Activated CD4-positive, alpha-beta T cell treated with anti-CD3 and anti-CD28 coated beads, Interleukin-2, amount 50 U/mL, for 4 hours (primary cell): Measurements from ENCODE around the gene TBC1D10B.
"Not testable (repeated sequence)": the region's sequence is repeated elsewhere in the genome, so short reads cannot be mapped to it uniquely, and the experiment has no call there.

Experiments used
- DNase-seq, 2 experiments: peaks; one replicate each; pipeline ENCODE4 v3.0.0-alpha.2; 2020

Gene TBC1D10B

DNA sequence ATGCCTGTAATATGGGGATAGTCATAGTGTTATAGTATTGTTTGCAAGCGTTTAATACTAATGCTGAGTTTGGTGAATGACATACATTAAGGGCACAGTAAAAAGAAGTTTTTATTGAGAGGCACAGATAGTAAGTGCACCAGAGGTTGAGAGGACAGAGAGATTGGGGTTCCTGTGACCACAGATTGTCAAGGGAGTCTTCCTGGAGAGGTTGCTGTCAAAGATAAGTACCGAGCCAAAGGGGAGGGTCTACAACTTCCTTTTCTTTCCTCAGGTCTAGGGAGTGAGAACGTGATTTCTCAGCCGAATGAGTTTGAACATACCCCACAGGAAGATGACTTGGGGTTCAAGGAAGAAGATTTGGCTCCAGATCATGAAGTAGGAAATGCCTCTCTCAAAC lies 26.8 kb upstream of the TBC1D10B start:
- no peak for DNase-seq

DNA sequence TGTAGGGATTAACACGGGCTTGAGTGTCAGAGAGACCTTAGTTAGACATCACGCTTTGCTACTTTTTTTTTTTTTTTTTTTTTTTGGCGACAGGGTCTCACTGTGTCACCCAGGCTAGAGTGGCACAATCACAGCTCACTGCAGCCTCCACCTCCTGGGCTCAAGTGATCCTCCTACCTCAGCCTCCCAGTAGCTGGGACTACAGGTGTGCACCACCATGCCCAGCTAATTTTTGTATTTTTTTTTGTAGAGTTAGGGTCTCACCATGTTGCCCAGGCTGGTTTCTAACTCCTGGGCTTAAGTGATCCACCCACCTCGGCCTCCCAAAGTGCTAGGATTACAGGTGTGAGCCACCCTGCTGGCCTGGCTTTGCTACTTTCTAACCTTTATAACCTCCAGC lies 26.3 kb upstream of the TBC1D10B start:
- not testable (repeated sequence) for DNase-seq

- DNase-seq: no peak
Observed at GRCh38 chr16:30395992-30396585, 25.8 kb upstream of the TBC1D10B start.

DNA sequence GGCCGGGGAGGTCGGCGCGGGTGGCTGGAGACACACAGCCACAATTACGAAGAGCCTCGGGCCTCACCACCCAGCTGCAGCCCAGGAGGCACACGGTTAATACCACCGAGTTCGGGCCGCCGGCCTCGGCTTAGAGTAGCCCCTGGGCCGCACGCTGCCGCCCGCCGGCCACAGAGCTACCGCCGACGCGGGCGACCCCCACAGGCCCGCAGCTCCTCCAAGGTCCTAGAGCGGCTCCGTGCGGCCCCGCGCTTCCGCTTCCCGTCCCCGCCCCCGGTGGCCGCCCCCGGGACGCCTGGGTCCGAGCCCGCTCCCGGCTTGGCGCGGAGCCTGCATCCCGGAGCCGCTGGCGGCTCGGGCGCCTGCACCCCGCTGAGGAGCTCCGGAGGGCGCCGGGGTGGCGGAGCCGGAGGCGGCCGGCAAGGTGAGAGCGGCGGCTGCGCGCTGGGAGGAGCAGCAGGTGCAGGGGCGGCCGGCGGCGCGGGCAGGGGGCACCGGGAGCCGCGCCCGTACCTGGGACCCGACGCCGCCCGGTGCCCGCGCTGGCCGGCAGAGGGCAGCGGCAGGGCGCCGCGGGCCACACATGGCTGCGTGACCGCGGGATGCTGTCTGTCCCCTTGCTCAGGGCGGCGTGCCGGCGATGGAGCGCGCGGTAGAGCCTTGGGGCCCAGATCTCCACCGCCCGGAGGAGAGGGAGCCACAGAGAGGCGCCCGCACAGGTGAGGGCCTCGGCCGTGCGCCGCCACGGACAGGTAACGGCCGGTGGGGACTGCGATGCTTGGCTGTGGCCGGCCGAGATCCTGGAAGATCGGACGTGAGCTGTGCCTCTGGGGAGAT lies 25.1 kb upstream of the TBC1D10B start, which contains the start of gene ZNF48:
Gene ZNF48, plus strand, starts transcription at position 266 of the 837 bp plus-strand sequence. Its CDS starts 375 bp downstream, at position 641.
- DNase-seq: peak in 1 of 2 experiments; percentile 30

DNA sequence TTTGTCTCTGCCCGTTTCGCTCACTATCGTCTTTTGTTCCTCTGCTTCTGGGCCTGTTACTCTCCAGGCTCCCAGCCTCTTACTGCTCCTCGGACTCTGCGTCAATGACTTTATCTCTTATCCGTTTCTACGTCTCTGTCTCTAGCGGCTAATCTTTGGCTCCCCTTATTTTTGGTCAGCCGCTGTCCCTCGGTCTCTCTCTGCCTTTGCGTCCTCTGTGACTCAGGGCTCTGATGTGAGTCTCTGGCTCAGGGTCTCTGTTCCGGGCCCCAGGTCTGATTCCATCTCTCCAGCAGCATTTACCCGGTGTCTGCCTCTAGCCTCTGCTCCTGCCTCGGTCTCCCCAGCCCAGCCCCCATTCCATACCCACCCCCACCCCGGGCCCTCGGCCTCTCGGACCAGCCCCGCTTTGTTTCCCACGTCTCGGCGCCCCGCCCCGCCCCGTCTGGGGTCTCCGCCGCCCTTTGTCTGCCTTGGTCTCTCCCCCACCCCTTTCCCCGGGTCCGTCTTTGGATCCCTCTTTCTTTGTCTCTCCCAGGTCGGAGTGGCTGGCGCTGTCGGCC lies 24.4 kb upstream of the TBC1D10B start:
- DNase-seq: no peak

DNA sequence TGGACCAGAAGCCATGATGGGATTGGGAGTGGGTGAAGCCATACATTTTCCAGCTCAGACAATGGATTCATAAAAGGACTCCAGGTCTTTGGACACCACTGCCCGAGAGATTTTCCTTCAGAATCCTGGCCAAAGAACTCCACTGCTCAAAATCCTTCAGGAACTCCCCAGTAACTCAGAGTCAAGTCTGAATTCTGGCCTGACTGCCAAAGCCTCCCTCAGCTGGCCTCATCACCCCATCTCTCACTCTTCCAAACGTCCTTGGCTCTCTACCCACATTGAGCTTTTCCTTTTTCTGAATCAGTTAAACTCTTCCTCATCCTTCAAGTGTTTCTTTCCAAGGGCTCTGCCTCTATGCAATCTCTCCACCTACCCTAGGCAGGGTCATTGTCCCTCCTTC lies 13.2 kb upstream of the TBC1D10B start:
- DNase-seq: no peak

DNA sequence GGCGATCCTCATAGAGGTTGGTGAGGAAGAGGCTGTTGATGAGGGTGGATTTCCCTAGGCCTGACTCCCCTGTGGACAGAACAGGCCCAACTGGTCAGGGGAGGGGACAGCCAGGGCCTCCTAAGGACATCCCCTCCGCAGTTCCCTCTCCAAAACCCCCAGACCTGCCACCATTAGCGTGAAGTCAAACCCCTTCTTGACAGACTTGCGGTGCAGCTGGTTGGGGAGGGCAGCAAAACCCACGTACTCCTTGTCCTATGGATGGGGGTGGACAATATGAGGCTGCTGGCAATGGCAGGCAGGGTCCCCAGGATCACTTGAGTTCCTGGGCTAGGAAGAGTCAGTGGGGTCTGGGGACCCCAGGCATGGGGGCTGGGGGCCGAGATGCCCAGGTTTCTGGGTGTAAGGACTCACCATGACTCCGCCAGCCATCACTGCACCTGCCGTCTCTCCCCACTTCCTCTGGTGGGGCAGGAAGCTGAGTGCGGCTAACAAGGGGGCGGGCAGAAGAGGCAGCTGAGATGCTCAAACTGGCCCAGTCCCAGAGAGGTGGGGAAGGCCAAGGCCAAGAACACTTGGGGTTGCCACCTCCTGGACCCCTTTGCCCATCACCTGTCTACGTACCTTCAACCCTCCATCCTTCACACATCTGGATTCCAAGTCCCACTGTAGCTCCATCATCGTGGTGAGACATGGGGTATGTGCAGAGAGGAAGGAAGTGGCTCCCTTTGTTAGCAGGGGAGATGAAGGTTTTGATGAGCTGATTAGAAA lies 12.0 kb upstream of the TBC1D10B start, which contains the start of gene SEPTIN1:
Gene SEPTIN1, minus strand, starts transcription at position 451 of the 771 bp plus-strand sequence. Its CDS starts 19 bp downstream, at position 432.
- DNase-seq: peak; percentile 67

DNA sequence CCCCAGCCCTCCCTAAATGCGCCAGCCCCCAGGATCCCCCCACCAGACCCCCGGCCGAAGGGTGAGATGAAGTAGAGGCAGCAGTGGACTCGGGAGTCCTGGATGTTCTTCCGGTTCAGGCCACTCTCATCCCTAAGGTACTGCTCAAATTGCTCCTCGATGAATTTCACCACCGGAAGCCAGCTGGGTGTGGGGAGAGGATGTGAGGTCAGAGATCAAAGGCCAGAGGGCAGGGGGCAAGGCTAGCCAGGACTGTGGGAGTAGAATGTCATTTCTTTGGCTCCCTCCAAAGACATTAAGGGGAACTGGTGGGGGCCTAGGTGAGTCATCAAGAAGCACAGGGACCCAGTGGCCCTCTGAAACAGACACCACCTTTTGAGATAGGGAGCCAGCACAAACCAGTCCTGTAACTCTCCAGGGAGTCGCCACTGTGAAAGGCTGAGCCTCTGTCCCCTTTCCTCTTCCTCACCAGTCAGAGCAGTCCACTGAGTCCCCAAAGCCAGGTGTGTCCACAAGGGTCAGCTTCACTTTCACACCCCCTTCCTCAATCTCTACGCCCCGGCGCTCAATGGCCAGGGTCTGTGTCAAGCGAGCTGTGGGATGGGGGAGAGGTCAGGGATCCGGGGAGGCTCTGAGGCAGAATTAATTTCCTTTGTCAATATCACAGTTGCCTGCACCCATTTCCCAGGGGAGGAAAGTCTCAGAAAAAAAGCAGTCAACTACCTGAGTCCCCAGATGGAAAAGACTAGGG lies 11.2 kb upstream of the TBC1D10B start:
- peak in 1 of 2 experiments; percentile 34 for DNase-seq

DNA sequence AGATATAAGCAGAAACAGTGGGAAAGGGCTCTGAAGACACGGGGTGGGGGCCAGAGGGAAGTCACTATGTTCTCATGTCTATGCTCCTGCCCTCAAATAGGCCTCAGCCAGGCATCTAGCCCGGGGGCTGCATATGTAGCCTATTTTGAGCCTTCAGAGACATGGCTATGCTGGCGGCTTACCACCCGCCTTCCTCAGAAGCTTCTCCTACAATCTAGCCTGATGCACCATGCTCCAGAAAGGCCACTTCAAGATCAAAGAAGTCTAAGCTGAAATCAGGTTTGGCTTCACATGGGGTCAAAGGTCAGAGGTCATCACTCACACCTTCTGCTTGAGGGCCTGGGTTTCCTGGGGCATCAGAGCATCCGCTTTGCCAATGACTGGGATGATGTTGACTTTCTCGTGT lies 10.5 kb upstream of the TBC1D10B start:
- DNase-seq: no peak

GRCh38 chr16:30380072-30380802 lies 9.9 kb upstream of the TBC1D10B start:
- no peak for DNase-seq

- DNase-seq: no peak
Observed at GRCh38 chr16:30379158-30379783, 9.0 kb upstream of the TBC1D10B start.

DNA sequence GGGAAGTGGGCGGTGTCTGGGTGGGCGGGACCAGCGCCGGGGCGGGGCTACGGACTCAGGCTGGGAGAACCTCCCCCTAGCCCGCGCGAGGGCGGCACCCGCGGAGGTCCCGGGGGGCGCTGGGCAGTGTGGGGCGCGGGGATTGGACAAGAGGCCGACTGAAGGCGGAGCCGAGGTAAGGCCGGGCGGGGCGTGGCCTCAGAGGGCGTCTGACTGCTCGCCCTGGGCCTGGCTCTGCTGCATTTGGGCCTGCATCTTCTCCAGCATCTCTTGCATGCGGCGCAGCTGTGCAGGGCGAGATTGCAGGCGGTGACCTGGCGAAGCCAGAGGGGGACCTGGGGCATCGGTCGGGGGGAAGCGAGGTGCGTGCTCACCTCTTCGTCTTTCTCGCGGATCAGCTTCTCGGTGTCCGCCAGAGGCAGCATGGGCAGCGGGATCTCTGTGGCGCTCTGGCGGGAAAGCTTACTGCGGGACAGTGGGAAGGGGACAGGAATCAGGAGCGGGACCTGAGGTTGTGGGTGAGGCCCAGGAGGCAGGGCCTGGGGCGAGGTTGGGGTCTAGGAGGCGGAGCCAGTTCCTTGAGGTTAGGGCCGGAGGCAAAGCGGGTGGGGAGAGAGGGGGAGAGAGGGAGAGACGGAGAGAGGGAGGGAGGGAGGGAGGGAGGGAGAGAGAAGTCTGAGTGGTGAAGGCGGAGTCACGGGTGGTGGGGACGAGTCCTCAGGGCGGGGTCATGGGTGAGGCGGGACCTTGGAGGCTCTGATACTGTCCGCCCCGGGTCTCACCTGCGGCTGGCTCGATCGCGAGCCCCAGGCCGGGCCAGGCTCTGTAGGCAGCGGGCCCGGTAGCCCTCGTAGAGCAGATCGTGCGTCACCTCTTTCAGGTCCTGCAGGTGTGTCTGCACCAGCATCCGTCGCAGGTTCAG lies 8.2 kb upstream of the TBC1D10B start:
- peak; percentile 98 for DNase-seq

DNA sequence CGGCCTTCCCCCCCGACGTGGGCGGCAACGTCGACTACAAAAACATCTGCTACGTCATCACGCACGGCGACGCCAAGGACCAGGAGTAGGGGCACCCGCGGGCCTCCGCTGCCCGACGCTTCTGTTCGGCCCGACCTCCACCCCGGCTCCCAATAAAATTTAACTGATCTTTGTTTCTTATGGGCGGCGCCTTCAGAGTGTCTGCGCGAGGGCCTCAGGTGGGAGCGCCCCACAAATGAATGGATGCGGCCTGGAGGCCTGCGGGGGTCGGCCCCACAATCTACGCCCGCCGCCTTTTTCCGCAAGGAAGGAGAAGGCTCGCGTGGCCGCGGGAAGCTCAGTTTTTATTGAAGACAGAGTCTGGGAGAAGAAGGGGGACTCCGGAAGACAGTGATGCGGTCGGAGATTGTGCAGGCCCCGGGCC lies 7.5 kb upstream of the TBC1D10B start:
- peak; percentile 88 for DNase-seq

- no peak for DNase-seq
Observed at GRCh38 chr16:30377050-30377811, 6.9 kb upstream of the TBC1D10B start.

DNA sequence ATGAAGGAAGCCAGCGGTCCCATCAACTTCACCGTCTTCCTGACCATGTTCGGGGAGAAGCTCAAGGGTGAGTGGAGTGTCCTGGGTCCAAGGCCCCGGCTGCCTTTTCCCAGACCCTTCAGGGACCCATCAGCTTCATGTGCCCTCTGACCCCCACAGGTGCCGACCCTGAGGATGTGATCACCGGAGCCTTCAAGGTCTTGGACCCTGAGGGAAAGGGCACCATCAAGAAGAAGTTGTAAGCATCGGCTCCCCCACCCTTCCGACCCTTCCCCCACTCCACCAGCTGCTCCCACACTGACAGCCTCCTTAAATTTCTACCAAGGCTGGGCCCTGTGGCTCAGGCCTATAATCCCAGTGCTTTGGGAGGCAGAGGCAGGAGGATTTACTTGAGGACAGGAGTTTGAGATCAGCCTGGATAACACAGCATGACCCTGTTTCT lies 6.2 kb upstream of the TBC1D10B start:
- no peak for DNase-seq

DNA sequence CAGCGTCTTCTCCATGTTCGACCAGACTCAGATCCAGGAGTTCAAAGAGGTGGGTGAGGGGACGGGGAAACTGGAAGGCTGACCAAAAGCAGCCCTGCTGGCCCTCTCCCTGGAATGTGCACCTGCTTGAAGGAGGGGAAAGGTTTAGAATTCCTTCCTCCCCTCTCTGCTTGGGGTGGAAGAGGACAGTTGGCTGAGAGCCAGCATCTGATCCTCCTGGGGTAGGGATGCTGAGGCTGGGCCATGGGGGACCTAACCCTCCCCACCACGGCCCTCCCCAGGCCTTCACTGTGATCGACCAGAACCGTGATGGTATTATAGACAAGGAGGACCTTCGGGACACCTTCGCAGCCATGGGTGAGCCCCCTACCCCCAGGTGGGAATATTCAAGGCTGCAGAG lies 5.6 kb upstream of the TBC1D10B start:
- DNase-seq: no peak

GRCh38 chr16:30374538-30374937 lies 4.2 kb upstream of the TBC1D10B start, which contains the start of gene MYL11:
MYL11 (plus strand) TSS chr16:30374802; CDS start chr16:30374858, 56 bp downstream.
- no peak for DNase-seq

DNA sequence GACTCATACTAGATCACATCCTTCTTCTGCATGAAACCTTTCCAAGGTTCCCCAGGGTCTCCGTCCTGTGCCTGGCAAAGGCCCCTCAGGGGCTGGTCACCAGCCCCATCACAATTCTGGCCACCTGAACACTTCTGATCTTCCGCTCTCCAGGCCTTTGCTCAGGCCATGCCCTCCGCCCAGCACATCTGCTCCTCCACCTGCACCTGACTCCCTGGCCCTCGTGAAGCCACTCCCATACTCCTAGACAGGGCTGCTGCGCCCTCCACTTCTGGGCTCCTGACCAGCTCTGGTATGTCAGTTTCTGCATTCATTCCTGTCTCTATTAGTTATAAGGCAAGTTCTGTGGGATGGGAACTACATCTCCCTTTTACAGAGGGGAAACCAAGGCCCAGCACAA lies 2.4 kb upstream of the TBC1D10B start:
- no peak for DNase-seq
